HepG2 (cell line): ENCODE results near the gene RAB38. TPM values are rescaled to one million over a fixed set of nuclear protein-coding genes. Genes with fewer than 3 reads are reported as not detected.

ENCODE experiments used
- ATAC-seq: fragments of 200-7000 bp; cut with Tn5 transposase; 3 replicates; pipeline ENCODE4 v1.9.1; 2020; ENCODE audit warnings: mild to moderate bottlenecking, moderate library complexity
- BruUV-seq: library from RNA; stranded (reverse); fragments of 400-500 nt; replicated peaks from 2 replicates; lab custom pipeline; 2021; lab: Mats Ljungman, UMichigan
- CTCF ChIA-PET: fragments of 300-600 bp; formaldehyde crosslinking; extraction: SDS; loops from one replicate; lab custom pipeline; 2021; ENCODE audit warnings: low total read pairs, inconsistent platforms, low intra/inter-chr PET ratio; lab: Yijun Ruan, JAX
- POLR2A ChIA-PET: fragments of 350-600 bp; sonication (Branson Sonifier 250); formaldehyde crosslinking; loops from one replicate; lab custom pipeline; 2020; ENCODE audit warnings: antibody characterized with exemption, inconsistent platforms; lab: Yijun Ruan, JAX
- DNase-seq: peaks from one replicate; pipeline ENCODE4 v3.0.0-alpha.2; 2015; ENCODE audit warnings: low spot score
- FAIRE-seq: peaks from 3 replicates; lab custom pipeline; 2011; peaks lifted over from hg19 to GRCh38; lab: Jason Lieb, UNC
- H2AFZ ChIP-seq: one replicate; pipeline ENCODE4 v1.6.1; 2011; ENCODE audit warnings: low read length, inconsistent platforms
- H3K27ac ChIP-seq: fragments of 300-600 bp; 3 replicates; pipeline ENCODE4 v1.8.0; 2011; ENCODE audit warnings: mixed run types, mild to moderate bottlenecking, mixed read lengths, low read length, inconsistent platforms; ENCODE audit not compliant: insufficient read depth; ENCODE audit errors: extremely low read length
- H3K27me3 ChIP-seq, 2 experiments: fragments of 200-600 bp in 1 of 2; 2 replicates in 1 of 2; 3 replicates in 1 of 2; pipeline versions ENCODE4 v1.6.0 to v1.8.0; 2011; ENCODE audit warnings: low read length in 2 of 2, mild to moderate bottlenecking in 2 of 2, moderate library complexity in 2 of 2, inconsistent platforms in 1 of 2; ENCODE audit not compliant: insufficient read depth in 2 of 2, control insufficient read depth in 1 of 2
- H3K36me3 ChIP-seq, 2 experiments: fragments of 200-600 bp in 1 of 2; replicated peaks in 1 of 2; 2 replicates in 1 of 2; 3 replicates in 1 of 2; pipeline versions ENCODE4 v1.5.1 to v1.8.0; 2011; ENCODE audit warnings: low read length in 2 of 2, inconsistent platforms in 1 of 2; ENCODE audit not compliant: insufficient read depth in 2 of 2, control insufficient read depth in 1 of 2
- H3K4me1 ChIP-seq: 2 replicates; pipeline ENCODE4 v1.5.1; 2012; ENCODE audit warnings: low read length, inconsistent platforms; ENCODE audit not compliant: insufficient read depth
- H3K4me2 ChIP-seq: 2 replicates; pipeline ENCODE4 v1.6.0; 2011; ENCODE audit warnings: low read depth, low read length, inconsistent platforms
- H3K4me3 ChIP-seq, 3 experiments: fragments of 200-600 bp in 1 of 3; sonication (generic), shearing (Covaris generic) in 1 of 3; replicated peaks in 1 of 3; 2 replicates each; pipeline ENCODE4 v1.5.1; 2011 to 2016; ENCODE audit warnings: low read length in 3 of 3, inconsistent platforms in 2 of 3, low read depth in 2 of 3, mild to moderate bottlenecking in 2 of 3, control low read depth in 1 of 3, mixed read lengths in 1 of 3; ENCODE audit not compliant: insufficient read depth in 1 of 3
- H3K79me2 ChIP-seq: one replicate; pipeline ENCODE4 v1.6.1; 2011; ENCODE audit warnings: low read length, inconsistent platforms; ENCODE audit not compliant: insufficient read depth
- H3K9ac ChIP-seq: 2 replicates; pipeline ENCODE4 v1.6.0; 2011; ENCODE audit warnings: mild to moderate bottlenecking, low read depth, low read length, inconsistent platforms; ENCODE audit not compliant: insufficient read depth
- H3K9me3 ChIP-seq: 2 replicates; pipeline ENCODE4 v1.5.1; 2012; ENCODE audit warnings: mild to moderate bottlenecking, low read length
- H4K20me1 ChIP-seq: 2 replicates; pipeline ENCODE4 v1.6.0; 2011; ENCODE audit warnings: inconsistent platforms, mild to moderate bottlenecking, low read length, moderate library complexity; ENCODE audit not compliant: insufficient read depth
- CEBPG ChIP-seq: IDR thresholded peaks from 2 replicates; pipeline ENCODE4 v1.6.1; 2016
- CREBL2 ChIP-seq: sonication (generic); formaldehyde crosslinking; IDR thresholded peaks from 2 replicates; pipeline ENCODE4 v1.8.1; 2023; ENCODE audit warnings: missing genetic modification reagents, mild to moderate bottlenecking, borderline replicate concordance
- GATAD2A ChIP-seq: IDR thresholded peaks from 2 replicates; pipeline ENCODE4 v1.6.1; 2016
- HBP1 ChIP-seq: IDR thresholded peaks from 2 replicates; pipeline ENCODE4 v1.6.1; 2016; ENCODE audit warnings: low read depth, control low read depth
- IRF9 ChIP-seq: sonication (generic); formaldehyde crosslinking; IDR thresholded peaks from 2 replicates; pipeline ENCODE4 v1.8.0; 2022; ENCODE audit warnings: missing genetic modification reagents, mild to moderate bottlenecking, borderline replicate concordance
- KDM5B ChIP-seq: sonication (generic); formaldehyde crosslinking; IDR thresholded peaks from 2 replicates; pipeline ENCODE4 v1.4.0; 2020; ENCODE audit warnings: missing genetic modification reagents, mild to moderate bottlenecking, borderline replicate concordance
- MAZ ChIP-seq, 2 experiments: sonication (generic) in 1 of 2; formaldehyde crosslinking in 1 of 2; IDR thresholded peaks; 2 replicates each; pipeline versions ENCODE4 v1.5.0 to v1.6.1; 2012 to 2020; ENCODE audit warnings: low read depth in 2 of 2, mild to moderate bottlenecking in 2 of 2, borderline replicate concordance in 1 of 2, improper control_type of control experiment in 1 of 2, low read length in 1 of 2, missing genetic modification reagents in 1 of 2, moderate library complexity in 1 of 2
- MNT ChIP-seq: fragments of 450-650 bp; IDR thresholded peaks from 2 replicates; pipeline ENCODE4 v1.6.1; 2016
- NAIF1 ChIP-seq: sonication (generic); formaldehyde crosslinking; IDR thresholded peaks from 2 replicates; pipeline ENCODE4 v1.5.0; 2020; ENCODE audit warnings: mild to moderate bottlenecking, missing genetic modification reagents, borderline replicate concordance
- RXRA ChIP-seq: sonication (generic); formaldehyde crosslinking; IDR thresholded peaks from 2 replicates; pipeline ENCODE4 v1.5.1; 2020; ENCODE audit warnings: missing genetic modification reagents
- SP1 ChIP-seq, 2 experiments: fragments of 450-650 bp in 1 of 2; sonication (generic) in 1 of 2; formaldehyde crosslinking in 1 of 2; IDR thresholded peaks; 2 replicates each; pipeline versions ENCODE4 v1.4.0 to v1.6.1; 2016 to 2020; ENCODE audit warnings: missing genetic modification reagents in 1 of 2
- ZBED4 ChIP-seq: sonication (generic); formaldehyde crosslinking; IDR thresholded peaks from 2 replicates; pipeline ENCODE4 v1.4.0; 2020; ENCODE audit warnings: missing genetic modification reagents, borderline replicate concordance
- ZNF205 ChIP-seq: IDR thresholded peaks from 2 replicates; pipeline ENCODE4 v1.6.1; 2018; ENCODE audit warnings: missing biosample characterization, missing genetic modification reagents
- ZNF274 ChIP-seq: sonication (generic); formaldehyde crosslinking; IDR thresholded peaks from 2 replicates; pipeline ENCODE4 v1.5.1; 2020; ENCODE audit warnings: mild to moderate bottlenecking, missing genetic modification reagents
- ZNF367 ChIP-seq: sonication (generic); formaldehyde crosslinking; IDR thresholded peaks from 2 replicates; pipeline ENCODE4 v1.4.0; 2020; ENCODE audit warnings: missing genetic modification reagents, borderline replicate concordance
- ZNF788 ChIP-seq: sonication (generic); formaldehyde crosslinking; IDR thresholded peaks from 2 replicates; pipeline ENCODE4 v1.5.0; 2020; ENCODE audit warnings: mild to moderate bottlenecking, missing genetic modification reagents, borderline replicate concordance
- WGBS: methylation state at CpG from one replicate; pipeline ENCODE4 v1.1.6; 2017; ENCODE audit warnings: low lambda C conversion rate; 5-methylcytosine and 5-hydroxymethylcytosine counted together
- in situ Hi-C: cut with HindIII; loops from 2 replicates; pipeline ENCODE4 v1.10.0; 2017; ENCODE audit warnings: low pct_unique_long_range_greater_than_20kb; ENCODE audit not compliant: extremely low pct_ligation_motif_present
- intact Hi-C: fragments of 100-400 bp; cut with micrococcal nuclease; formaldehyde crosslinking; loops from one replicate; pipeline ENCODE4 v1.10.0; 2022; ENCODE audit not compliant: unreplicated experiment
- polyA plus RNA-seq, 8 experiments: library from polyadenylated mRNA; depleted of rRNA in 3 of 8; stranded (reverse) in 7 of 8; unstranded in 1 of 8; fragments of >200 nt; fragmentation: Illumina TruSeq in 4 of 8; extraction: Trizol in 4 of 8; gene quantifications; 2 replicates each; pipeline versions ENCODE4 v1.2.1 to v1.2.3, GENCODE V29; 2011 to 2016; ENCODE audit warnings: low read depth in 4 of 8, missing spikeins in 1 of 8, mixed read lengths in 1 of 8; ENCODE audit not compliant: insufficient read depth in 1 of 8
- total RNA-seq, 5 experiments: library from RNA; depleted of rRNA; stranded (reverse); fragments of >200 nt; fragmentation: Illumina TruSeq; extraction: Trizol; gene quantifications; 2 replicates each; pipeline ENCODE4 v1.2.3, GENCODE V29; 2016; ENCODE audit warnings: low read depth in 1 of 5

RAB38 gene
- total and polyA plus RNA-seq, 2 of the 13 experiments (the other 11 are each of a cell fraction or from before 2014, with no cell fraction given): 0.13 to 0.30 TPM

GRCh38 chr11:88131764-88132470 is 43.3 kb downstream of the RAB38 start:
- Histone ChIP-seq H3K27ac (no peak overlapping the region), H3K9me3 (no peaks in the 10 kb centered on the region), H3K4me1 (no peaks in the 10 kb centered on the region), H3K9ac (no peak overlapping the region), H4K20me1 (no peaks in the 10 kb centered on the region), H2AFZ (no peak overlapping the region), H3K27me3 (no peaks in the 10 kb centered on the region), H3K4me2 (no peak overlapping the region), H3K79me2 (no peaks in the 10 kb centered on the region), H3K4me3 (no peak overlapping the region), H3K36me3 (no peaks in the 10 kb centered on the region)
- DNase-seq (no peak), ATAC-seq (no peak), FAIRE-seq (no peak)
- ChIA-PET CTCF (no interaction called here), POLR2A (no interaction called here)
- 1% methylated on average over 3 of the region's 3 CpGs for WGBS
- intact Hi-C loops (no loop called here), in situ Hi-C loops (no loop called here)
- BruUV-seq: no TSS peak
- TF ChIP-seq IRF9 (CRISPR knock-in tag): no peak
- no peak for TF ChIP-seq GATAD2A (CRISPR knock-in tag)
- TF ChIP-seq SP1 (IDR thresholded peaks at IDR 0.05): no peak
- no peak for TF ChIP-seq SP1 (CRISPR knock-in tag; IDR thresholded peaks at IDR 0.05)
- TF ChIP-seq KDM5B: no peak
- TF ChIP-seq CREBL2 (CRISPR knock-in tag): no peak
- TF ChIP-seq HBP1 (CRISPR knock-in tag): no peak
- TF ChIP-seq RXRA (CRISPR knock-in tag): no peak
- no peak for TF ChIP-seq ZNF274 (CRISPR knock-in tag)
- TF ChIP-seq ZNF367 (CRISPR knock-in tag): no peak
- no peak for TF ChIP-seq CEBPG (CRISPR knock-in tag)
- no peak for TF ChIP-seq ZNF205
- TF ChIP-seq ZNF788 (CRISPR knock-in tag): no peak
- no peak for TF ChIP-seq NAIF1
- no peak for TF ChIP-seq MNT
- TF ChIP-seq ZBED4 (CRISPR knock-in tag): no peak
- TF ChIP-seq MAZ (IDR thresholded peaks at IDR 0.05; ENCODE audit: borderline replicate concordance, low read depth, low read length): no peak
- TF ChIP-seq MAZ (CRISPR knock-in tag; IDR thresholded peaks at IDR 0.05; ENCODE audit: low read depth): no peak
